ENCODE measurements around the gene BANP. TPM values are rescaled to one million over a fixed set of nuclear protein-coding genes. Genes with fewer than 3 reads are reported as not detected.
"Not testable (repeated sequence)": the region's sequence is repeated elsewhere in the genome, so short reads cannot be mapped to it uniquely, and the experiment has no call there.

Gene BANP
- polyA plus RNA-seq, 4 donors, result 10.5 to 15.7 (median 11.6) TPM

DNA sequence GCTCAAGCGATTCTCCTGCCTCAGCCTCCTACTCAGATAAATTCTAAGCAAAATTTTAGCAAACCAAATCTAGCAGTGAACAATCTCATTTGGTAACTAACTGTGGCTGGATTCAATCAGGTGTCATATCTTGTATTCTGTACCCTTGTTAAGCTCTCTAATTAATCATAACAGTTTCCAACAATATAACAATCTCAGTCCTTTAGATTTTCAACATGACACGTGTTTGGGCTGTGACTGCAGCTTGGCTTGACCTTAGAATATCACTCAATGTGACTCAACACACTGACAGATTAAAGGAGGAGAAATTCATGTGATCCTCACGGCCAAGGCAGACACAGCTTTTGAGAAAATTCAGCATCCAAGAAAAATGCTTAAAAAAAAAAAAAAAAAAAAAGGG is 133.6 kb downstream of the BANP start:
- FAIRE-seq, result no peak
- Histone ChIP-seq H3K27me3 (ENCODE audit: control insufficient read depth in 3 of 3, insufficient read depth in 3 of 3, low read length in 3 of 3) (no peaks in the 10 kb centered on the region), H3K36me3 (ENCODE audit: control insufficient read depth in 3 of 3, insufficient read depth in 2 of 3, low read depth in 1 of 3, low read length in 3 of 3) (peaks cover 0 to 7% (median 0%) of the 10 kb centered on the region in 3 donors)

DNA sequence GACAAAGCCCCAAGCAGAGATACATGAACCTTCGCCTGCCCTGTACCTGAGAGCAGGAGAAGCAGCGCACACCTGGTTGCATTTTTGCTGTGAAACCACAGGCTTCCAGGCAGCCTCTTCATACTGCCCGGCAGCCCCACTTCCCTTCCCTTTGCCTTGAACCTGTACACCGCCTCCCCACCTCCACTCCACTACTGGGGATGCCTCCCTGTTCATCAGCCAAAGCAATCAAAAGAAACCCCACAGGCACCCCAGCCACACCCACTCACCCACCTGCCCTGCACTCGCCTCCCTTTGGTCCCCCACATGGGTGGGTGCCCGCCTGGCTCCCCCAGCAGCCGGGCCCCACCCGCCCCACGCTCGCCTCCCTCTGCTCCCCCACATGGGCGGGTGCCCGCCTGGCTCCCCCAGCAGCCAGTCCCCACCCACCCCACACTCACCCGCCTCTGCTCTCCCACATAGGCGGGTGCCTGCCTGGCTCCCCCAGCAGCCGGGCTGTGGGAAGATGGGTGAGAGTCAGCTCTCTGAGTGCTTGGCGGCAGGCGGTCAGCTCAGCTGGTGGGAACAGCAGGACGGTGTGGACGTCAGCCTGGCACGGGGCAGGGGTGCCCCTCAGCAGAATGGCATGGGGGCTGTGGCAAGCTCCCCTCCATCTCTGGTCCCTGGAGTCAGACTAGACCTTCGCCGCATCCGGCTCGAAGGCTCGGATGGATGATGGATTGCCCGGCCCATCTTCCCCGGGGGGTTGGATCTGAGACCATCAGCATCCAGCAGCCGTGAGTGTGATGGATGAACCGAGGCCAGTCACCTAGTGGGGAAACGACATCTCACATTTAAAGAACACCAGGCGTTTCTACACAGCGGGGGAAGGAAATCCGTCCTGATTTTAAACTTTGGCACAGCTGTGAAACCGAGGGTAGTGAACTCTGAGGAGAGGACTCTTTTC is 135.6 kb downstream of the BANP start:
- no peak for FAIRE-seq
- WGBS, 3 donors, result 68 to 73% (median 69%) methylated on average over 28 to 34 of the region's 34 CpGs

More for the DNA sequence above, 133.6 kb downstream of the BANP start:
- Histone ChIP-seq H3K4me3 (ENCODE audit: low read depth in 1 of 3, low read length in 3 of 3) (no peak overlapping the region), H3K9me3 (ENCODE audit: control insufficient read depth in 2 of 2, insufficient read depth in 1 of 2, low read depth in 1 of 2, low read length in 1 of 2) (no peaks in the 10 kb centered on the region), H3K27ac (ENCODE audit: low read depth in 1 of 3, low read length in 2 of 3) (no peak overlapping the region), H3K4me1 (ENCODE audit: control insufficient read depth in 3 of 3, insufficient read depth in 2 of 3, low read depth in 1 of 3, low read length in 2 of 3) (no peaks in the 10 kb centered on the region)
- 65 to 72% (median 68%) methylated on average over 3 of the region's 3 CpGs for WGBS, 3 donors
- DNase-seq, result no peak

DNA sequence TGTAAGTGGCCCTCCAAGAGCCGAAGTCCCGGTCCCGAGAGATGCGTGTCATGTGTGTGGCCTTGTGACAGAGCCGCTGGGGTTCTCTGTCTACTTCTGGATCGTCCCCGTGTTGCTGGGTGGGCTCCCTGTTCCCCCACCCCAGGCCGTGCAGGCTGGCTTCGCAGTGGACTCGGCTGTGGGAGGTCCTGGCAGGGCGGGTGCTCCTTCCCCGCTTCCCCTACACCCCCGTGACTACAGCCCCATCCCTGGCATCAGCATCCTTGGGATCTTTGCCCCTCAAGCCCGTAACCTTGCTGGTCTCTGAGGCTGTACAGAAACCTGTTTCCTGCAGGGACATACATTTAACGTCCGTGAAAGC is 136.3 kb downstream of the BANP start:
- DNase-seq (no peak), FAIRE-seq (no peak)
- H3K4me1 ChIP-seq (ENCODE audit: control insufficient read depth in 3 of 3, insufficient read depth in 2 of 3, low read depth in 1 of 3, low read length in 2 of 3), result no peaks in the 10 kb centered on the region
- 66 to 88% (median 81%) methylated on average over 16 of the region's 16 CpGs for WGBS, 3 donors
- no peaks in the 10 kb centered on the region for H3K9me3 ChIP-seq (ENCODE audit: control insufficient read depth in 2 of 2, insufficient read depth in 1 of 2, low read depth in 1 of 2, low read length in 1 of 2)
- H3K27ac ChIP-seq (ENCODE audit: low read depth in 1 of 3, low read length in 2 of 3), result no peak overlapping the region
- no peak overlapping the region for H3K4me3 ChIP-seq (ENCODE audit: low read depth in 1 of 3, low read length in 3 of 3)
- H3K36me3 ChIP-seq (ENCODE audit: control insufficient read depth in 3 of 3, insufficient read depth in 2 of 3, low read depth in 1 of 3, low read length in 3 of 3), result peaks cover 0 to 4% (median 0%) of the 10 kb centered on the region in 3 donors
- no peaks in the 10 kb centered on the region for H3K27me3 ChIP-seq (ENCODE audit: control insufficient read depth in 3 of 3, insufficient read depth in 3 of 3, low read length in 3 of 3)

More for the DNA sequence above, 135.6 kb downstream of the BANP start:
- Histone ChIP-seq H3K4me3 (ENCODE audit: low read depth in 1 of 3, low read length in 3 of 3) (no peak overlapping the region), H3K36me3 (ENCODE audit: control insufficient read depth in 3 of 3, insufficient read depth in 2 of 3, low read depth in 1 of 3, low read length in 3 of 3) (peaks cover 0 to 7% (median 0%) of the 10 kb centered on the region in 3 donors), H3K4me1 (ENCODE audit: control insufficient read depth in 3 of 3, insufficient read depth in 2 of 3, low read depth in 1 of 3, low read length in 2 of 3) (no peaks in the 10 kb centered on the region), H3K9me3 (ENCODE audit: control insufficient read depth in 2 of 2, insufficient read depth in 1 of 2, low read depth in 1 of 2, low read length in 1 of 2) (no peaks in the 10 kb centered on the region), H3K27ac (ENCODE audit: low read depth in 1 of 3, low read length in 2 of 3) (no peak overlapping the region), H3K27me3 (ENCODE audit: control insufficient read depth in 3 of 3, insufficient read depth in 3 of 3, low read length in 3 of 3) (no peaks in the 10 kb centered on the region)
- no peak for DNase-seq

DNA sequence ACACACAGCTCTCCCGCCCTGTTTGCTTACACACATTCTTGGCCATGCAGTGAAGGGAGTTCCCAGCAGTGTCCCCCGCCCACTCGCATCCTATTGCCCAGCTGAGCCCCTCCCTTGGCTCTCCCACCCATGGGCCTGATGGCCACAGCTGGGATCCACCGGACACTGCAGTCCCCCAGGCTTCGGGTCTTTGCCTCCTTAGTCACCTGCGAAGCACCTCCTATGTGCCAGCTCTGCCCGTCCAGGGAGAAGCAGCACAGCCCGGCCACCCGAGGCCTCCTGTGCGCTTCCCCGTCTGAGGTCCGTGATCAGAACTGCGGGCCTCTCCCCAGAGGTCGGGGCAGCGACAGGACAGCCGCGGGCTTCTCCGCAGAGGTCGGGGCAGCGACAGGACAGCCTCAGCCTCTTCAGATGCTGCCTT is 136.9 kb downstream of the BANP start:
- no peak overlapping the region for H3K27ac ChIP-seq (ENCODE audit: low read depth in 1 of 3, low read length in 2 of 3)
- no peak overlapping the region for H3K4me3 ChIP-seq (ENCODE audit: low read depth in 1 of 3, low read length in 3 of 3)
- H3K9me3 ChIP-seq (ENCODE audit: control insufficient read depth in 2 of 2, insufficient read depth in 1 of 2, low read depth in 1 of 2, low read length in 1 of 2), result no peaks in the 10 kb centered on the region
- H3K4me1 ChIP-seq (ENCODE audit: control insufficient read depth in 3 of 3, insufficient read depth in 2 of 3, low read depth in 1 of 3, low read length in 2 of 3), result no peaks in the 10 kb centered on the region
- DNase-seq, result no peak
- 62 to 81% (median 77%) methylated on average over 18 to 20 of the region's 20 CpGs for WGBS, 3 donors
- no peaks in the 10 kb centered on the region for H3K36me3 ChIP-seq (ENCODE audit: control insufficient read depth in 3 of 3, insufficient read depth in 2 of 3, low read depth in 1 of 3, low read length in 3 of 3)
- no peak for FAIRE-seq
- no peaks in the 10 kb centered on the region for H3K27me3 ChIP-seq (ENCODE audit: control insufficient read depth in 3 of 3, insufficient read depth in 3 of 3, low read length in 3 of 3)

DNA sequence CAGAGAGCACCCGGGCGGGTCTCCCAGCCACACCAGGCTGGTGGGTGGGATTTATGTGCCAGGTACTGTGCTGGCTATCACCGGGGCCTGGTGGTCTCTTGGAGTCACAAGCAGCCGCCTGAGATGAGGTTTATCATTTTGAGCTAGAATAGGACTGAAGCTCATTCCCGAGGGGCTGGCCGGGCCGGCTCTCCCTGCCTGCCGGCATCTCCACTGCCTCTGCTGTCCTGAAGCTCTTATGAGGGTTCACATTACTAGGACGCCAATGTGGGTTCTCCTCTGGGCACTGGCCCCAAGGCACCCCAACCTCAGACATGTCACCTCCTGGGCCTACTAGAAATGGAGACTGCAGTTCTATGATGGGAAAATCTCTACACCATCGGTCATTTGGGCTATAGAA is 137.4 kb downstream of the BANP start:
- H3K4me3 ChIP-seq (ENCODE audit: low read depth in 1 of 3, low read length in 3 of 3); H3K36me3 ChIP-seq (ENCODE audit: control insufficient read depth in 3 of 3, insufficient read depth in 2 of 3, low read depth in 1 of 3, low read length in 3 of 3); H3K27me3 ChIP-seq (ENCODE audit: control insufficient read depth in 3 of 3, insufficient read depth in 3 of 3, low read length in 3 of 3); H3K9me3 ChIP-seq (ENCODE audit: control insufficient read depth in 2 of 2, insufficient read depth in 1 of 2, low read depth in 1 of 2, low read length in 1 of 2); DNase-seq; H3K4me1 ChIP-seq (ENCODE audit: control insufficient read depth in 3 of 3, insufficient read depth in 2 of 3, low read depth in 1 of 3, low read length in 2 of 3); FAIRE-seq; H3K27ac ChIP-seq (ENCODE audit: low read depth in 1 of 3, low read length in 2 of 3): not testable (repeated sequence)
- WGBS, 3 donors, result 67 to 73% (median 68%) methylated on average over 10 of the region's 10 CpGs

DNA sequence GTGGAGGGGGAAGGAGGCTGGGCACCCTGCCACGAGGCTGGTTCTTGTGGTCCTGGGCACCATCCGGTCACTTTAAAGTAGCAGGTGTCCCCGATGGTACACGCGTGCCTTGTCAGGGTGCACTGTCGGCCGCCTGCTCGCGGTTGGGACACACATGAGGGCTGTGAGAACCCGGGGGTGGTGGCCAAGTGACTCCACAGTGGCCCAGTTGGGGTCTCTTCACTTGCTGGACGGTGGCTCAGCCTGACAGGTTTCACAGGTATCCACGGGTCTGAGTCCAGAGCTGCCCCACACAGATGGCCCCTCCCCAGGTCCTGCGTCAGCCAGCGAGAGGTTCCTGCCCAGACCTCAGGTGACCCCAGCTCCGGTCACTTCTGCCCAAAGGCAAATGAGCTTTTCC is 137.8 kb downstream of the BANP start:
- H3K27me3 ChIP-seq (ENCODE audit: control insufficient read depth in 3 of 3, insufficient read depth in 3 of 3, low read length in 3 of 3); H3K4me3 ChIP-seq (ENCODE audit: low read depth in 1 of 3, low read length in 3 of 3); DNase-seq; H3K27ac ChIP-seq (ENCODE audit: low read depth in 1 of 3, low read length in 2 of 3); H3K4me1 ChIP-seq (ENCODE audit: control insufficient read depth in 3 of 3, insufficient read depth in 2 of 3, low read depth in 1 of 3, low read length in 2 of 3); H3K9me3 ChIP-seq (ENCODE audit: control insufficient read depth in 2 of 2, insufficient read depth in 1 of 2, low read depth in 1 of 2, low read length in 1 of 2); FAIRE-seq; H3K36me3 ChIP-seq (ENCODE audit: control insufficient read depth in 3 of 3, insufficient read depth in 2 of 3, low read depth in 1 of 3, low read length in 3 of 3): not testable (repeated sequence)
- 82 to 88% (median 83%) methylated on average over 13 to 15 of the region's 15 CpGs for WGBS, 3 donors

DNA sequence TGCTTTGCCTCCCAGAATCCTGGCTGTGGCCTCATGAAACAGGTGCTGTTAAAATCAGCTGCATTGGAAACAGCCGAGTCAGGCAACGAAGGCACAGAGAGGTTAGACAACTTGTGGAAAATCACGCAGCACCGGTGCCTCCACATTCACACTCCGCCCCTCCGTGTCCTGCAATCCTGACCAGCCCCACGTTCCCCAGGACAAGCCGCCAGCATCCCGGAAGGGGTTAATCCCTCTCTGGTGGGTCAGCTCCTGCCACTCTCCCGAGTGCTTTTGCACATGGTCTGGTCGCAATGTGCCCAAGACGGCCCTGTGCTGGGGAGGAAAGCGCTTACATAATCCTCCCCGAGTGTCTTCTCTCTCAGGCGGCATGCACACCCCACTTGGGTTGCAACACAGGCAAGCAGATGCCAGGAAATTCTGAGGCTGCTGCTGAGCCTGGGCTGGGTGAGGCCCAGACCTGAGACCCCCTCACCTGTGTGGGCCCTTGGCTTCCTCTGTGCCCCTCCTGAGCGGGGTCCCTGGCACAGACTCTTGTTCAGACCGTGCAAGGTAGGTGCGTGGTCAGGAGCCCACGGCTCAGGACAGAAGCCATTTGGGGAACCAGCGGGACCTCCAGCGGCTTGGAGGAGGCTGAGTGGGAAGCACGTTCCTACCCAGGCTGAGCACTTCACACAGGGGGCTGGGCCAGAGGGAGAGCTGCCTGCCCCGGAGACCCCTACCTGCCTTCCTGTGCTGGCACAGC is 138.6 kb downstream of the BANP start:
- not testable (repeated sequence) for H3K27ac ChIP-seq (ENCODE audit: low read depth in 1 of 3, low read length in 2 of 3); DNase-seq; H3K4me1 ChIP-seq (ENCODE audit: control insufficient read depth in 3 of 3, insufficient read depth in 2 of 3, low read depth in 1 of 3, low read length in 2 of 3); H3K9me3 ChIP-seq (ENCODE audit: control insufficient read depth in 2 of 2, insufficient read depth in 1 of 2, low read depth in 1 of 2, low read length in 1 of 2); FAIRE-seq; H3K36me3 ChIP-seq (ENCODE audit: control insufficient read depth in 3 of 3, insufficient read depth in 2 of 3, low read depth in 1 of 3, low read length in 3 of 3); H3K4me3 ChIP-seq (ENCODE audit: low read depth in 1 of 3, low read length in 3 of 3); H3K27me3 ChIP-seq (ENCODE audit: control insufficient read depth in 3 of 3, insufficient read depth in 3 of 3, low read length in 3 of 3)
- WGBS, 3 donors, result 71 to 78% (median 73%) methylated on average over 21 to 23 of the region's 23 CpGs

DNA sequence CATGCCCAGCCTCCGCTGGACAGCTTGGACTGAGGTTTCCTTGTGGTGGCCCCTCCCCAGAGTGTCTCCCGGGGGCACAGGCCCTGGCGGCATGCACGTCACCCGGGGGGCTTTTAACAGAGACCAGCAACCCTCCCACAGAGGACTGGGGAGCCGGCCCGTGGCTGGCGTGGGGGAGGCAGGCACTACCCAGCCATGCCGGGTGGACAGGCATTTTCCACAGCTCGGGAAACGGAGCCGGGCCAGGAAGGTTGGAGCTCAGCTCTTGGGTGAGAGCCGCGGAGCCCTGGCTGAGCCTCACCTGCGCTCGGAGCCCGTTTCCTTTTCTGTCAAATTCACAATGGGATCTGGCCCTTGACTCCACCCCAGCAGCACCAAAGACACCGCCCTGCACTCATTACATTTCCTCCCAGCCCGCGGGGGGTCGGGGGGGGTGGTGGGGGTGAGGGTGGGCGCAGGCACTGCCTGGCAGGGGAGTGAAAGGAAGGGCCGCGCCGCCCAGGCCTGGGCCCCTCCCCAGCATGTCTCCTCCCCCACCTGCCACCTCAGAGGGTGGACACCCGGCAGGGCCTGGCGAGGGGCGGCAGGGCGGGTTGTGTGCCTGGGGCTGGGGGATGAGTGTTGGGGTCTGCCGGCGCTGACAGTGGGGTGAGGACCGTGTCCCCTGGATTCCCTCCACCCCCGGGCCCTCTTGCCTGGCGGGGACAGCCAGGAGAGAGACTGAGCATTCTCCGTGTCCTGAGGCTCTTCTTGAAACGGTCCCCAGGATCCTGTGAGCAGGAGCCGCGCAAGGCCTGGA is 139.3 kb downstream of the BANP start:
- H3K4me1 ChIP-seq (ENCODE audit: control insufficient read depth in 3 of 3, insufficient read depth in 2 of 3, low read depth in 1 of 3, low read length in 2 of 3); DNase-seq; H3K27ac ChIP-seq (ENCODE audit: low read depth in 1 of 3, low read length in 2 of 3); FAIRE-seq; H3K36me3 ChIP-seq (ENCODE audit: control insufficient read depth in 3 of 3, insufficient read depth in 2 of 3, low read depth in 1 of 3, low read length in 3 of 3); H3K9me3 ChIP-seq (ENCODE audit: control insufficient read depth in 2 of 2, insufficient read depth in 1 of 2, low read depth in 1 of 2, low read length in 1 of 2); H3K27me3 ChIP-seq (ENCODE audit: control insufficient read depth in 3 of 3, insufficient read depth in 3 of 3, low read length in 3 of 3); H3K4me3 ChIP-seq (ENCODE audit: low read depth in 1 of 3, low read length in 3 of 3): not testable (repeated sequence)
- 49 to 61% (median 53%) methylated on average over 27 to 38 of the region's 38 CpGs for WGBS, 3 donors
